ENCODE results near the gene APPL2.

APPL2 gene

GRCh38 chr12:105170139-105170538 lies 65.8 kb downstream of the APPL2 start:
- DNase-seq, result no peak
- in situ Hi-C loops (cut with HindIII; ENCODE audit: low pct_ligation_motif_present, low pct_unique_long_range_greater_than_20kb, low sequenced_read_pairs), result no loop called here

- in situ Hi-C loops (cut with HindIII; ENCODE audit: low pct_ligation_motif_present, low pct_unique_long_range_greater_than_20kb, low sequenced_read_pairs), result no loop called here
- DNase-seq, result no peak
These were observed 68.0 kb downstream of the APPL2 start for GRCh38 chr12:105168006-105168405.

GRCh38 chr12:105167346-105167745 lies 68.6 kb downstream of the APPL2 start:
- no peak for DNase-seq
- in situ Hi-C loops (cut with HindIII; ENCODE audit: low pct_ligation_motif_present, low pct_unique_long_range_greater_than_20kb, low sequenced_read_pairs), result no loop called here

GRCh38 chr12:105166736-105167135 lies 69.2 kb downstream of the APPL2 start:
- no peak for DNase-seq
- in situ Hi-C loops (cut with HindIII; ENCODE audit: low pct_ligation_motif_present, low pct_unique_long_range_greater_than_20kb, low sequenced_read_pairs), result no loop called here

- DNase-seq, result no peak
- in situ Hi-C loops (cut with HindIII; ENCODE audit: low pct_ligation_motif_present, low pct_unique_long_range_greater_than_20kb, low sequenced_read_pairs), result no loop called here
These were observed 71.9 kb downstream of the APPL2 start for GRCh38 chr12:105164068-105164467.

GRCh38 chr12:105162174-105162573 lies 73.8 kb downstream of the APPL2 start:
- in situ Hi-C loops (cut with HindIII; ENCODE audit: low pct_ligation_motif_present, low pct_unique_long_range_greater_than_20kb, low sequenced_read_pairs), result no loop called here
- no peak for DNase-seq

GRCh38 chr12:105158876-105159275 lies 77.1 kb downstream of the APPL2 start:
- in situ Hi-C loops (cut with HindIII; ENCODE audit: low pct_ligation_motif_present, low pct_unique_long_range_greater_than_20kb, low sequenced_read_pairs), result no loop called here
- no peak for DNase-seq

GRCh38 chr12:105157606-105158005 lies 78.4 kb downstream of the APPL2 start:
- no peak for DNase-seq
- in situ Hi-C loops (cut with HindIII; ENCODE audit: low pct_ligation_motif_present, low pct_unique_long_range_greater_than_20kb, low sequenced_read_pairs), result no loop called here

GRCh38 chr12:105156260-105156659 lies 79.7 kb downstream of the APPL2 start:
- in situ Hi-C loops (cut with HindIII; ENCODE audit: low pct_ligation_motif_present, low pct_unique_long_range_greater_than_20kb, low sequenced_read_pairs), result no loop called here
- DNase-seq, result no peak

- no peak for DNase-seq
- in situ Hi-C loops (cut with HindIII; ENCODE audit: low pct_ligation_motif_present, low pct_unique_long_range_greater_than_20kb, low sequenced_read_pairs), result no loop called here
These were observed 93.7 kb downstream of the APPL2 start for GRCh38 chr12:105142259-105142658.

- in situ Hi-C loops (cut with HindIII; ENCODE audit: low pct_ligation_motif_present, low pct_unique_long_range_greater_than_20kb, low sequenced_read_pairs), result no loop called here
- DNase-seq, result no peak
These were observed 94.6 kb downstream of the APPL2 start for GRCh38 chr12:105141320-105141922.

- DNase-seq, result no peak
- in situ Hi-C loops (cut with HindIII; ENCODE audit: low pct_ligation_motif_present, low pct_unique_long_range_greater_than_20kb, low sequenced_read_pairs), result no loop called here
These were observed 97.7 kb downstream of the APPL2 start for GRCh38 chr12:105138248-105138647.

Measured in ACHN (cell line).